Measurements from ENCODE around the gene ECHS1.
A peak's percentile ranks its signal among the peaks of the same experiment; 100 is the strongest.

Gene ECHS1

GRCh38 chr10:133318494-133319127 is 54.5 kb downstream of the ECHS1 start (continued):
- TF ChIP-seq ZNF449 (tag by site-specific recombination; IDR thresholded peaks at IDR 0.05) (no peak), GFI1B (tag by site-specific recombination; IDR thresholded peaks at IDR 0.05) (no peak), REST (tag by site-specific recombination; IDR thresholded peaks at IDR 0.05) (peak; percentile 52), BCL11A (tag by site-specific recombination; IDR thresholded peaks at IDR 0.05; ENCODE audit: low read depth) (peak; percentile 57; the same call in 1 of the 2 replicates), ZNF26 (tag by site-specific recombination; IDR thresholded peaks at IDR 0.05) (no peak), ZNF560 (tag by site-specific recombination; IDR thresholded peaks at IDR 0.05; ENCODE audit: borderline replicate concordance) (no peak), ZSCAN30 (tag by site-specific recombination; IDR thresholded peaks at IDR 0.05) (no peak; the same call in 1 of the 2 replicates), ZFP3 (tag by site-specific recombination; IDR thresholded peaks at IDR 0.05; ENCODE audit: low read depth) (no peak), ZNF76 (tag by site-specific recombination; IDR thresholded peaks at IDR 0.05; ENCODE audit: borderline replicate concordance, low read depth) (peak; percentile 37; the same call in 1 of the 2 replicates), ZBTB20 (tag by site-specific recombination; IDR thresholded peaks at IDR 0.05) (peak; percentile 93), ZBTB10 (tag by site-specific recombination; IDR thresholded peaks at IDR 0.05) (peak; percentile 74), ZIC2 (tag by site-specific recombination; IDR thresholded peaks at IDR 0.05) (peak; percentile 79), ZBTB11 (tag by site-specific recombination; conservative IDR thresholded peaks at IDR 0.05; ENCODE audit: low read depth) (peak; percentile 74), ZNF513 (tag by site-specific recombination; IDR thresholded peaks at IDR 0.05) (no peak), ZNF645 (tag by site-specific recombination; IDR thresholded peaks at IDR 0.05) (no peak), ZNF610 (tag by site-specific recombination; IDR thresholded peaks at IDR 0.05; ENCODE audit: borderline replicate concordance) (peak; percentile 54; the same call in 1 of the 2 replicates), ZNF544 (tag by site-specific recombination; IDR thresholded peaks at IDR 0.05) (no peak), ZNF792 (tag by site-specific recombination; IDR thresholded peaks at IDR 0.05) (no peak), TCF7L2 (IDR thresholded peaks at IDR 0.05; ENCODE audit: borderline replicate concordance, low read depth, low read length) (no peak), SCRT2 (tag by site-specific recombination; IDR thresholded peaks at IDR 0.05) (peak; percentile 59), INSM2 (tag by site-specific recombination; IDR thresholded peaks at IDR 0.05) (no peak)
